Measurements from ENCODE around the gene HELB. TPM values are rescaled to one million over a fixed set of nuclear protein-coding genes. Genes with fewer than 3 reads are reported as not detected.

Gene HELB
- total and polyA plus RNA-seq, 10 of the 15 experiments (the other 5 are each of a cell fraction or from before 2014, with no cell fraction given): 0.58 to 10.0 (median 4.4) TPM

- POLR2A ChIA-PET: no interaction called here
- CTCF ChIA-PET: no interaction called here
- DNase-seq (ENCODE audit: low read depth, low spot score) (no peak), ATAC-seq (no peak), FAIRE-seq (no peak)
- SMC1A ChIA-PET (ENCODE audit: uncharacterized antibody, unreplicated experiment): no interaction called here
- no peak overlapping the region for H2AFZ ChIP-seq (ENCODE audit: control insufficient read depth, low read depth, low read length)
- H3K4me3 ChIP-seq: no peak overlapping the region
- BruUV-seq (replicated peaks): no TSS peak
- H3K4me1 ChIP-seq (ENCODE audit: control insufficient read depth, insufficient read depth, low read length): no peaks in the 10 kb centered on the region; the same call in 1 of the 2 replicates
- intact Hi-C loops (cut with micrococcal nuclease; ENCODE audit: unreplicated experiment) (no loop called here), in situ Hi-C loops (cut with MboI) (no loop called here)
- H3K27ac ChIP-seq (ENCODE audit: control insufficient read depth, insufficient read depth): no peak overlapping the region
- no peaks in the 10 kb centered on the region for H4K20me1 ChIP-seq (ENCODE audit: control insufficient read depth, insufficient read depth)
- H3K79me2 ChIP-seq (ENCODE audit: control insufficient read depth, insufficient read depth, low read length): peaks cover 3% of the 10 kb centered on the region
- H3K4me2 ChIP-seq (ENCODE audit: control insufficient read depth, insufficient read depth): no peak overlapping the region
- no peaks in the 10 kb centered on the region for H3K27me3 ChIP-seq (replicated peaks in 1 of 2; ENCODE audit: control insufficient read depth in 2 of 2, insufficient read depth in 2 of 2, low read length in 1 of 2)
- WGBS (ENCODE audit: insufficient coverage, insufficient replicate concordance, low lambda C conversion rate, missing lambda C conversion rate): 100% methylated on average over 1 of the region's 1 CpG
- H3K9ac ChIP-seq (ENCODE audit: control insufficient read depth, insufficient read depth, low read length): no peak overlapping the region
- RAD21 ChIA-PET (ENCODE audit: unreplicated experiment): no interaction called here
- no peaks in the 10 kb centered on the region for H3K9me3 ChIP-seq (replicated peaks; ENCODE audit: control insufficient read depth, insufficient read depth, low read length)
- TF ChIP-seq RCOR1 (conservative IDR thresholded peaks at IDR 0.05; ENCODE audit: low read depth, low read length) (no peak), POLR2AphosphoS5 (IDR thresholded peaks at IDR 0.05; ENCODE audit: low read length) (no peak), EP300 (IDR thresholded peaks at IDR 0.05; ENCODE audit: borderline replicate concordance in 1 of 2, control insufficient read depth in 1 of 2, low read depth in 2 of 2, low read length in 2 of 2) (no peak), NBN (IDR thresholded peaks at IDR 0.05) (no peak), KLF5 (IDR thresholded peaks at IDR 0.05; ENCODE audit: partially characterized antibody) (no peak), TCF12 (IDR thresholded peaks at IDR 0.05; ENCODE audit: low read depth, low read length) (no peak), E2F4 (IDR thresholded peaks at IDR 0.05; ENCODE audit: low read depth, low read length) (no peak), PAX5 (IDR thresholded peaks at IDR 0.05; ENCODE audit: borderline replicate concordance, low read depth, low read length) (no peak), CBX3 (IDR thresholded peaks at IDR 0.05; ENCODE audit: borderline replicate concordance, low read depth) (no peak), SREBF1 (IDR thresholded peaks at IDR 0.05; ENCODE audit: low read length) (no peak), HCFC1 (IDR thresholded peaks at IDR 0.05; ENCODE audit: low read length) (no peak), KDM1A (IDR thresholded peaks at IDR 0.05; ENCODE audit: borderline replicate concordance) (no peak), NFXL1 (IDR thresholded peaks at IDR 0.05; ENCODE audit: borderline replicate concordance) (no peak)
- peaks cover 0 to 18% of the 10 kb centered on the region in 2 experiments; a peak in 2 of 4 replicates for H3K36me3 ChIP-seq (ENCODE audit: control insufficient read depth in 2 of 2, insufficient read depth in 2 of 2, low read length in 1 of 2)
Observed at GRCh38 chr12:66309606-66310005, 7.3 kb downstream of the HELB start.
